Measurements from ENCODE around the gene SMG9. TPM values are rescaled to one million over a fixed set of nuclear protein-coding genes. Genes with fewer than 3 reads are reported as not detected.
"Not testable (repeated sequence)": the region's sequence is repeated elsewhere in the genome, so short reads cannot be mapped to it uniquely, and the experiment has no call there.

The SMG9 gene
- total RNA-seq, 1 donor from 2014 or later: 87.6 TPM

- Mint-ChIP-seq H3K27me3 (ENCODE audit: low read depth) (peaks cover 9% of the 10 kb centered on the region), H3K36me3 (ENCODE audit: low read depth) (peaks cover 2% of the 10 kb centered on the region), H3K9me3 (peaks cover 9% of the 10 kb centered on the region), H3K4me1 (peaks cover 11% of the 10 kb centered on the region), H3K4me3 (no peak overlapping the region), H3K27ac (ENCODE audit: unreplicated experiment) (no peak overlapping the region)
- no peak for DNase-seq (ENCODE audit: low read depth, low spot score)
- TF ChIP-seq CTCF (conservative IDR thresholded peaks at IDR 0.05): no peak
Measured at GRCh38 chr19:43688059-43688701, 66.6 kb downstream of the SMG9 start.

- H3K9me3 Mint-ChIP-seq: peaks cover 9% of the 10 kb centered on the region
- peaks cover 2% of the 10 kb centered on the region for H3K36me3 Mint-ChIP-seq (ENCODE audit: low read depth)
- peaks cover 11% of the 10 kb centered on the region for H3K4me1 Mint-ChIP-seq
- DNase-seq (ENCODE audit: low read depth, low spot score): no peak
- no peak for TF ChIP-seq CTCF (conservative IDR thresholded peaks at IDR 0.05)
- no peak overlapping the region for H3K4me3 Mint-ChIP-seq
- H3K27ac Mint-ChIP-seq (ENCODE audit: unreplicated experiment): peak overlapping the region; percentile 81
- peaks cover 5% of the 10 kb centered on the region for H3K27me3 Mint-ChIP-seq (ENCODE audit: low read depth)
Measured at GRCh38 chr19:43687660-43687997, 67.1 kb downstream of the SMG9 start.

- Mint-ChIP-seq H3K4me3 (no peak overlapping the region), H3K27ac (ENCODE audit: unreplicated experiment) (no peak overlapping the region), H3K4me1 (peaks cover 11% of the 10 kb centered on the region), H3K9me3 (no peaks in the 10 kb centered on the region), H3K36me3 (ENCODE audit: low read depth) (no peaks in the 10 kb centered on the region), H3K27me3 (ENCODE audit: low read depth) (no peaks in the 10 kb centered on the region)
- no peak for DNase-seq (ENCODE audit: low read depth, low spot score)
- no peak for TF ChIP-seq CTCF (conservative IDR thresholded peaks at IDR 0.05)
Measured at GRCh38 chr19:43684326-43684725, 70.4 kb downstream of the SMG9 start.

- TF ChIP-seq CTCF (conservative IDR thresholded peaks at IDR 0.05): no peak
Measured at GRCh38 chr19:43683905-43684304, 70.9 kb downstream of the SMG9 start.

GRCh38 chr19:43682824-43683661 lies 71.7 kb downstream of the SMG9 start:
- no peak overlapping the region for H3K27ac Mint-ChIP-seq (ENCODE audit: unreplicated experiment)
- no peaks in the 10 kb centered on the region for H3K36me3 Mint-ChIP-seq (ENCODE audit: low read depth)

More at GRCh38 chr19:43683905-43684304, 70.9 kb downstream of the SMG9 start:
- H3K4me1 Mint-ChIP-seq: peaks cover 11% of the 10 kb centered on the region
- H3K27me3 Mint-ChIP-seq (ENCODE audit: low read depth): no peaks in the 10 kb centered on the region
- H3K9me3 Mint-ChIP-seq: no peaks in the 10 kb centered on the region
- no peak for DNase-seq (ENCODE audit: low read depth, low spot score)
- H3K4me3 Mint-ChIP-seq: no peak overlapping the region
- H3K27ac Mint-ChIP-seq (ENCODE audit: unreplicated experiment): no peak overlapping the region
- no peaks in the 10 kb centered on the region for H3K36me3 Mint-ChIP-seq (ENCODE audit: low read depth)

GRCh38 chr19:43682269-43682668 lies 72.5 kb downstream of the SMG9 start:
- not testable (repeated sequence) for H3K4me1 Mint-ChIP-seq; H3K27me3 Mint-ChIP-seq (ENCODE audit: low read depth); H3K36me3 Mint-ChIP-seq (ENCODE audit: low read depth); DNase-seq (ENCODE audit: low read depth, low spot score); H3K27ac Mint-ChIP-seq (ENCODE audit: unreplicated experiment); H3K9me3 Mint-ChIP-seq; H3K4me3 Mint-ChIP-seq

More at GRCh38 chr19:43682824-43683661, 71.7 kb downstream of the SMG9 start:
- no peaks in the 10 kb centered on the region for H3K27me3 Mint-ChIP-seq (ENCODE audit: low read depth)
- H3K9me3 Mint-ChIP-seq: no peaks in the 10 kb centered on the region
- no peak for TF ChIP-seq CTCF (conservative IDR thresholded peaks at IDR 0.05)
- H3K4me3 Mint-ChIP-seq: no peak overlapping the region
- DNase-seq (ENCODE audit: low read depth, low spot score): no peak
- H3K4me1 Mint-ChIP-seq: peaks cover 11% of the 10 kb centered on the region

Measured in neural crest cell (in vitro differentiated cells).